Chondrocyte (in vitro differentiated cells): ENCODE measurements around the gene EGF. TPM values are rescaled to one million over a fixed set of nuclear protein-coding genes. Genes with fewer than 3 reads are reported as not detected.

Experiments used
- DNase-seq: peaks from one replicate; pipeline ENCODE4 v3.0.0; 2021; ENCODE audit warnings: mixed read lengths, low spot score
- H3K27ac Mint-ChIP-seq: one replicate; pipeline ENCODE4 v1.8.0; 2021; ENCODE audit warnings: mild to moderate bottlenecking, moderate library complexity, mixed read lengths; ENCODE audit not compliant: unreplicated experiment
- H3K27me3 Mint-ChIP-seq: 2 replicates; pipeline ENCODE4 v1.8.0; 2021; ENCODE audit warnings: low read depth, mixed read lengths
- H3K36me3 Mint-ChIP-seq: 2 replicates; pipeline ENCODE4 v1.8.0; 2021; ENCODE audit warnings: low read depth, mixed read lengths
- H3K4me1 Mint-ChIP-seq: 2 replicates; pipeline ENCODE4 v1.8.0; 2021; ENCODE audit warnings: low read depth, mild to moderate bottlenecking, mixed read lengths
- H3K4me3 Mint-ChIP-seq: one replicate; pipeline ENCODE4 v1.8.0; 2021; ENCODE audit warnings: mild to moderate bottlenecking, moderate library complexity, mixed read lengths; ENCODE audit not compliant: unreplicated experiment
- H3K9me3 Mint-ChIP-seq: 2 replicates; pipeline ENCODE4 v1.8.0; 2021; ENCODE audit warnings: low read depth, mixed read lengths
- total RNA-seq: library from RNA; stranded (reverse); gene quantifications from 3 replicates; pipeline ENCODE4 v1.2.1, GENCODE V29; 2021
- TF ChIP-seq, protein P1 (sequence below): fragments of 200-600 bp; sonication (generic); IDR thresholded peaks from 2 replicates; pipeline ENCODE4 v1.5.0; 2021; ENCODE audit warnings: antibody characterized with exemption, mild to moderate bottlenecking, moderate library complexity

Gene EGF
- total RNA-seq, 1 donor from 2014 or later = 1.4 TPM

DNA sequence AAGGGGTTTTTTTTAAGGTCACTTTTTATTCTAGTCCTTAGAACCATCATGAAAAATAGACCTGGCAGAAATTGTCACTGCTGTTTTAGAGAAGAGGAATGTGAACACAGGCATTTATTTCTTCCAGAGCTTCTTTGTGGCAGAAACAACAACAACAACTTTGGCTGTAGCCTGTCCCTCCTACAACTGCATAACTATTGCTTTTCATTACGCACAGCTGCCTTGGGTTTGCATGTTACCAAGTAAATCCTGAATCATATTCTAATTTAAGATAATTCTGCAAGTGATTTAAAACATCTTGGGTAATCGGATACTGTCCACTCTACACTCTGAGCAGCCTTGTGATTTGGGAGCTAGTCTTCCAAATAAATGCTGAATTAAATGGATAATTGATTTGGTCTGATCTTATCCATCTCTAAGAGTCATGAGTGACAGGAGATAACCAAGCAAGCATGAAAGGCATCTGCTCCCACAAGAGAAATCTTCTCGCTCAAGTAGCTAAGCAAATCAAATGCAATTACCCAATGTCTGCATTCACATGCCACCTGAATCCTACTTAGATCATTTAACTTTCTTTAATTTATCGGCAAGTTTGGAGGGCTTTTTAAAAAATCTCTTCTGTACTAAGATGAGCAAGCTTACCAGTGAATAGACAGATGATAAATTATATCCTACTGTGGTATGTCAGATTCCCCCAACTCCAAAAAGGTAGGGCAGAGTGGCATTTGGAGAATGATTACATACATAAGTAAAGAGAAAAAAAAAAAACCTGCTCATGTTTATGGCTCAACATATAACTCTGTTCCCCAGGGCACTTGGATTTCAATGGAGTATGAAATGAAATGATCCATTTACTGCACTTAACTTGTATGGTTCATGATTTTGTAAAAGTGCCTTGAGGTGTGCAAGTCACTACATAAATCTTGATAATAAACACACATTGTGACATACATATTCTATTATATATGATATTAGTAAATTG lies 73.6 kb downstream of the EGF start:
- Mint-ChIP-seq H3K9me3 (no peaks in the 10 kb centered on the region), H3K27me3 (no peaks in the 10 kb centered on the region), H3K4me1 (no peaks in the 10 kb centered on the region), H3K36me3 (peaks cover 2% of the 10 kb centered on the region), H3K4me3 (no peak overlapping the region), H3K27ac (no peak overlapping the region)
- no peak for DNase-seq
- TF ChIP-seq, protein P1, sequence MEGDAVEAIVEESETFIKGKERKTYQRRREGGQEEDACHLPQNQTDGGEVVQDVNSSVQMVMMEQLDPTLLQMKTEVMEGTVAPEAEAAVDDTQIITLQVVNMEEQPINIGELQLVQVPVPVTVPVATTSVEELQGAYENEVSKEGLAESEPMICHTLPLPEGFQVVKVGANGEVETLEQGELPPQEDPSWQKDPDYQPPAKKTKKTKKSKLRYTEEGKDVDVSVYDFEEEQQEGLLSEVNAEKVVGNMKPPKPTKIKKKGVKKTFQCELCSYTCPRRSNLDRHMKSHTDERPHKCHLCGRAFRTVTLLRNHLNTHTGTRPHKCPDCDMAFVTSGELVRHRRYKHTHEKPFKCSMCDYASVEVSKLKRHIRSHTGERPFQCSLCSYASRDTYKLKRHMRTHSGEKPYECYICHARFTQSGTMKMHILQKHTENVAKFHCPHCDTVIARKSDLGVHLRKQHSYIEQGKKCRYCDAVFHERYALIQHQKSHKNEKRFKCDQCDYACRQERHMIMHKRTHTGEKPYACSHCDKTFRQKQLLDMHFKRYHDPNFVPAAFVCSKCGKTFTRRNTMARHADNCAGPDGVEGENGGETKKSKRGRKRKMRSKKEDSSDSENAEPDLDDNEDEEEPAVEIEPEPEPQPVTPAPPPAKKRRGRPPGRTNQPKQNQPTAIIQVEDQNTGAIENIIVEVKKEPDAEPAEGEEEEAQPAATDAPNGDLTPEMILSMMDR = no peak

DNA sequence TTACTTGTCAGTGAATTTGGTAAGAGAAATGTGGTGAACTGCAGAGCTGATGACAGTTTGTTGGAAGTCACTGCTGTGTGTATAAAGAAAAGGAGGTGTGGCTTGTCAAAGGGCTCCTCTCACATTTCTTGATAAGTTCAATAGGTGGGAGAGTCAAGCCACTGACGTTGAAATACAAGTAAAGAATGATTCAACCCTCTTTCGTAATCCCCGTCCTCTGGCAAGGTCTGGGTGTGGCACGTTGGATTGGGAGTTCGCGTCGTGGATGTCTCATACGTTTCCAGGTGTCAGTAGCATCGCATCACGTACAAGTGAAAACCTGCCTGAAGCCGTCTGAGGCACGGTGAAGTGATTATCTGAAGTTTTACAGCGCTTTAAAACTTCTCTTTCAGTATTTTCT lies 76.4 kb downstream of the EGF start:
- no peak for DNase-seq
- no peaks in the 10 kb centered on the region for H3K4me1 Mint-ChIP-seq
- peaks cover 3% of the 10 kb centered on the region for H3K27me3 Mint-ChIP-seq
- no peak overlapping the region for H3K4me3 Mint-ChIP-seq
- TF ChIP-seq, protein P1 = no peak
- no peak overlapping the region for H3K27ac Mint-ChIP-seq
- no peaks in the 10 kb centered on the region for H3K9me3 Mint-ChIP-seq
- H3K36me3 Mint-ChIP-seq = peaks cover 2% of the 10 kb centered on the region

DNA sequence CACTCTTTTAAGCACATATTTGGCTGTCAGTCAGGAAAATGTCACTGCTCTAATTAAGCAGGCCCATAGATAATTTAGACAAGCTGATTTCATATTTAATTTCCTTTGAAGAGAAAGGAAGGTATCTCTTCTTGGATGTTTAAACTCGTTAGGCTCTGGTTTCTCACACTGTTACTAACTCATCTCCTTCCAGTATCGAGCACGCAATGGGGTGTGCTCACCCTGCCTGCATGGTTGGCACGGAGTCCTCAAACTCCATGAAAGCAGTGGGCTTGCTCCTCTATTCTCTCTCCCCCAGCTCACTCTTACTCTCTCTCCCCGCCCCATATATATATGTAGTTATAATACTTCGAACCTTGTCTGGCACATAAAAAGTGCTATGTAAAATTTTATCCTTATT lies 76.9 kb downstream of the EGF start:
- Mint-ChIP-seq H3K27me3 (peaks cover 3% of the 10 kb centered on the region), H3K9me3 (no peaks in the 10 kb centered on the region), H3K4me3 (no peak overlapping the region), H3K36me3 (peaks cover 2% of the 10 kb centered on the region), H3K27ac (no peak overlapping the region), H3K4me1 (no peaks in the 10 kb centered on the region)
- TF ChIP-seq, protein P1 = no peak
- DNase-seq = no peak

DNA sequence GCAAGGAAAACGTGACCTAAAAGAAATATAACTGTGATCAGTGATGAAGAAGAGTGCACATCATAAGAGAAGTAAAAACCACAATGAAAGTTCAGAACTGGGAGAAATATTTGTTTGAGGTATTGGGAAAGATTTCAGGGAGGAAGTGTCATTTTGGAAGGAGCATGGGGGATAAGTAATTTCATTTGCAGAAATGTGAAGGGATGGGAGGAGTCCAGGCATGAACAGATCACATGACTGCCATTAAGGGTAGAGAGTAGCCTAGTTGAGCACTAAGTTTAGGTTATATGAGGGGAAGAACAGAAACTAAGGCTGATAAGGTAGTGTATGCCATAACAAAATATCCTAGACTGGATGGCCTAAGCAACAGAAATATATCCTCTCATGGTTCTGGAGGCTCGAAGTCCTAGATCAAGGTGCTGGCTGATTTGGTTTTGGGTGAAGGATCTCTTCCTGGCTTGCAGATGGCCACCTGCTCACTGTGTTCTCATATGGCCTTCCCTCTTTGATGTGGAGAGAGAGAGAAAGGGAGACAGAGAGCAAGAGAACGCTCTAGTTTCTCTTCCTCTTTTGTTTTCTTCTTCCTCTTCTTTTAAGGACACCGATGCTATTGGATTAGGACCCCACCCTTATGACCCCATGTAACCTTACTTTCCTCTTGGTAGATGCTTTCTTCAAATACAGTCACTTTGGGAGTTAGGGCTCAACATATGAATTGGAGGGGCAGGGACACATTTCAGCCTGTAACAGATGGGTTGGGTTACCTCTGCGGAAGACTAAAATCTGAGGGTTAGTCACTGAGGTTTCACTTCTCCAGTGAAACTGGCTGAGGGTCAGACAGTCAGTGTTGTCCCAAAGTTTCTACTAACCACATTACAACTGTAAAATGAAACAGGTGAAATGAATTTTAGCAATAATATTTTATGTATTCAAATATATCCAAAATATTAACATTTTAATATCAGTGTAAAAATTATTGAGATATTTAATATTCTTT lies 77.9 kb downstream of the EGF start:
- no peaks in the 10 kb centered on the region for H3K9me3 Mint-ChIP-seq
- TF ChIP-seq, protein P1 = no peak
- no peak overlapping the region for H3K27ac Mint-ChIP-seq

DNA sequence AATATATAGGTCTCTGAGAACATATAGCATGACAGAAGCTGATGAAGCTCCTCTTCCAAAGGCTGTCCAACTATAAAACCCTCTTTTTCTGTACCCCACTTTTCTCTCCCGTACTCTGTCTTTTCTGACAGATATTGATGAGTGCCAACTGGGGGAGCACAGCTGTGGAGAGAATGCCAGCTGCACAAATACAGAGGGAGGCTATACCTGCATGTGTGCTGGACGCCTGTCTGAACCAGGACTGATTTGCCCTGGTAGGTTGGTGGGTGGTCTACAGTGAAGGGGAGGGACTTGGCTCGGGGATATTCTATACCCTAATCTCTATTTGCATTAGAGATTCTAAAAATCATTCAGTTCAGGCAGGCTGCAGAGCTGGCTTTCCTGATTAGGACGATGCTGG lies 80.4 kb downstream of the EGF start:
- Mint-ChIP-seq H3K27ac (no peak overlapping the region), H3K4me3 (no peak overlapping the region)

More for the DNA sequence above, 77.9 kb downstream of the EGF start:
- Mint-ChIP-seq H3K36me3 (peaks cover 2% of the 10 kb centered on the region), H3K4me3 (no peak overlapping the region), H3K27me3 (peaks cover 3% of the 10 kb centered on the region), H3K4me1 (no peaks in the 10 kb centered on the region)
- DNase-seq = no peak

More for the DNA sequence above, 80.4 kb downstream of the EGF start:
- DNase-seq = no peak
- H3K4me1 Mint-ChIP-seq = no peaks in the 10 kb centered on the region
- TF ChIP-seq, protein P1 = no peak
- H3K27me3 Mint-ChIP-seq = peaks cover 3% of the 10 kb centered on the region
- H3K9me3 Mint-ChIP-seq = no peaks in the 10 kb centered on the region
- H3K36me3 Mint-ChIP-seq = peaks cover 2% of the 10 kb centered on the region
